ENCODE measurements around the gene GRWD1. TPM values are rescaled to one million over a fixed set of nuclear protein-coding genes. Genes with fewer than 3 reads are reported as not detected.

Gene GRWD1
- total and polyA plus RNA-seq, 10 donors = 5.5 to 34.5 (median 25.4) TPM

GRCh38 chr19:48442116-48443035, 3.4 kb upstream of the GRWD1 start:
- Histone ChIP-seq H3K27me3 (replicated peaks in 1 of 7) (peaks cover 0 to 72% (median 29%) of the 10 kb centered on the region in 7 donors), H3K36me3 (peaks cover 0 to 14% (median 4%) of the 10 kb centered on the region in 6 donors), H3K4me1 (peaks cover 10 to 38% (median 30%) of the 10 kb centered on the region in 6 donors), H3K9me3 (no peaks in the 10 kb centered on the region), H3K27ac (no peak overlapping the region), H3K4me3 (peak overlapping the region in 1 of 8 donors; percentile 100)
- WGBS, 5 donors = 32 to 77% (median 44%) methylated on average over 30 to 94 of the region's 94 CpGs
- intact Hi-C loops (cut with DNase I; ENCODE audit: low total_unique reads) = no loop called here
- no peak for DNase-seq
- no peak for TF ChIP-seq POLR2AphosphoS5 (IDR thresholded peaks at IDR 0.05)
- TF ChIP-seq POLR2A (IDR thresholded peaks at IDR 0.05) = no peak
- TF ChIP-seq CTCF (IDR thresholded peaks at IDR 0.05 in 8 of 11, conservative IDR thresholded peaks at IDR 0.05 in 3 of 11) = no peak

GRCh38 chr19:48443256-48443655, 2.5 kb upstream of the GRWD1 start:
- Histone ChIP-seq H3K27me3 (replicated peaks in 1 of 7) (peaks cover 0 to 67% (median 27%) of the 10 kb centered on the region in 7 donors), H3K27ac (no peak overlapping the region), H3K4me3 (peak overlapping the region in 6 of 8 donors; percentile 15 to 100 (median 65)), H3K9me3 (no peaks in the 10 kb centered on the region), H3K36me3 (peaks cover 0 to 22% (median 12%) of the 10 kb centered on the region in 6 donors), H3K4me1 (peaks cover 10 to 45% (median 33%) of the 10 kb centered on the region in 6 donors)
- TF ChIP-seq POLR2A (IDR thresholded peaks at IDR 0.05) (no peak), CTCF (IDR thresholded peaks at IDR 0.05 in 8 of 11, conservative IDR thresholded peaks at IDR 0.05 in 3 of 11) (no peak), POLR2AphosphoS5 (IDR thresholded peaks at IDR 0.05) (no peak)
- peak; percentile 80 for DNase-seq
- WGBS, 5 donors = 1 to 13% (median 2%) methylated on average over 38 to 60 of the region's 60 CpGs; no CpG with 5 or more reads in 1 of the 5 donors
- intact Hi-C loops (cut with DNase I; ENCODE audit: low total_unique reads) = no loop called here

- Histone ChIP-seq H3K4me1 (peaks cover 10 to 50% (median 33%) of the 10 kb centered on the region in 6 donors), H3K36me3 (peaks cover 0 to 27% (median 17%) of the 10 kb centered on the region in 6 donors), H3K27me3 (replicated peaks in 1 of 7) (peaks cover 0 to 63% (median 27%) of the 10 kb centered on the region in 7 donors), H3K9me3 (no peaks in the 10 kb centered on the region), H3K27ac (no peak overlapping the region), H3K4me3 (peak overlapping the region; percentile 12 to 100 (median 68))
- DNase-seq = peak; percentile 78
- intact Hi-C loops (cut with DNase I; ENCODE audit: low total_unique reads) = no loop called here
- 5 to 13% (median 8%) methylated on average over 6 to 45 of the region's 45 CpGs for WGBS, 5 donors
- TF ChIP-seq POLR2A (IDR thresholded peaks at IDR 0.05) = no peak
- no peak for TF ChIP-seq CTCF (IDR thresholded peaks at IDR 0.05 in 8 of 11, conservative IDR thresholded peaks at IDR 0.05 in 3 of 11)
- no peak for TF ChIP-seq POLR2AphosphoS5 (IDR thresholded peaks at IDR 0.05)
Measured at GRCh38 chr19:48443731-48444128, 2.1 kb upstream of the GRWD1 start.
